ENCODE data around the gene PHACTR1. TPM values are rescaled to one million over a fixed set of nuclear protein-coding genes. Genes with fewer than 3 reads are reported as not detected.

Gene PHACTR1
- total RNA-seq, 8 experiments from 2014 or later, result 2.7 to 24.5 (median 16.4) TPM

GRCh38 chr6:13338038-13338437 is 621.5 kb downstream of the PHACTR1 start:
- no peak overlapping the region for H3K4me3 ChIP-seq
- no peak overlapping the region for H3K27ac ChIP-seq
- in situ Hi-C loops (cut with MboI; ENCODE audit: low pct_unique_long_range_greater_than_20kb in 2 of 9, low sequenced_read_pairs in 9 of 9, unreplicated experiment in 9 of 9), result loop anchor here in 7 of 9 experiments (10.0 to 25.0 kb wide), 5 partner anchors 199 to 724 kb away; partner anchors contain the start of gene SIRT5 (in 2 of the 7)
- H3K4me1 ChIP-seq (replicated peaks in 1 of 2), result no peaks in the 10 kb centered on the region
- WGBS, 10 experiments, result 60 to 97% (median 88%) methylated on average over 1 to 5 of the region's 5 CpGs; no CpG with 5 or more reads in 1 of the 10 experiments
- ATAC-seq (replicated peaks in 6 of 8), result no peak
